NT2/D1 (cell line): ENCODE results near the gene NDUFB1.

Experiments
- SUZ12 ChIP-seq: IDR thresholded peaks from 2 replicates; pipeline ENCODE4 v1.6.1; 2011; ENCODE audit not compliant: insufficient read length, insufficient read depth; ENCODE audit errors: extremely low read depth
- YY1 ChIP-seq: IDR thresholded peaks from 2 replicates; pipeline ENCODE4 v1.6.1; 2011; ENCODE audit not compliant: insufficient read length, insufficient read depth
- ZNF274 ChIP-seq: IDR thresholded peaks from 2 replicates; pipeline ENCODE4 v1.6.1; 2011; ENCODE audit warnings: mild to moderate bottlenecking, low read depth, low read length

DNA sequence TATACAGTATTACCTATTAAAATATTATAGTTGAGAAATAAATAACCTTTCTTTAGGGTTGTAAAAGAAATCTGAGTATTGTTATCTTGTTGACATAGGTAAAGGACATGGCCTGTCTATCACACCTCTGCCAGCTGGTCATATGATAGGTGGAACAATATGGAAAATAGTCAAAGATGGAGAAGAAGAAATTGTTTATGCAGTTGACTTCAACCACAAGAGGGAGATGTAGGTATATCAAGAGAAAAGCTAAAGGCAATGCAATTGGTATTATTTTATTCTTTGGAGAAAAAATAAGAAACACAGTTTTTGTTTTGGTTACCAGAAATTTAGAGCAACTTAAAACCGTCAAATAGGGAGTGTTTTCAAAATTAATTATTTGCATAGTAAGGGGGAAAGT is 13.8 kb upstream of the NDUFB1 start:
- TF ChIP-seq SUZ12 = no peak
- no peak for TF ChIP-seq ZNF274
- no peak for TF ChIP-seq YY1
